H1 (cell line): ENCODE measurements around the gene ZNF524. TPM values are rescaled to one million over a fixed set of nuclear protein-coding genes. Genes with fewer than 3 reads are reported as not detected.

ENCODE experiments used
- CTCF ChIA-PET: fragments of 300-600 bp; sonication (Branson Sonifier 250); formaldehyde crosslinking; loops from one replicate; lab custom pipeline; 2021; ENCODE audit not compliant: partially characterized antibody; lab: Charles Lee
- POLR2A ChIA-PET: fragments of 300-600 bp; sonication (Branson Sonifier 250); formaldehyde crosslinking; loops from one replicate; lab custom pipeline; 2021; ENCODE audit warnings: inconsistent platforms; ENCODE audit not compliant: partially characterized antibody; lab: Charles Lee
- DNase-seq, 2 experiments: peaks; one replicate each; pipeline versions ENCODE4 v3.0.0 to v3.0.0-alpha.2; 2010 to 2022; ENCODE audit warnings: low spot score in 2 of 2, low read depth in 1 of 2, mixed read lengths in 1 of 2
- FAIRE-seq: peaks from 2 replicates; lab custom pipeline; 2011; peaks lifted over from hg19 to GRCh38; lab: Jason Lieb, UNC
- H2AFZ ChIP-seq: 2 replicates; pipeline ENCODE4 v1.8.1; 2012; ENCODE audit warnings: low read length, inconsistent platforms
- H2AK5ac ChIP-seq: 2 replicates; pipeline ENCODE4 v1.6.1; 2013; ENCODE audit warnings: low read depth, low read length
- H2BK120ac ChIP-seq: replicated peaks from 2 replicates; pipeline ENCODE3; 2013; ENCODE audit warnings: low read depth, low read length, inconsistent platforms
- H2BK12ac ChIP-seq: 2 replicates; pipeline ENCODE4 v1.6.1; 2013; ENCODE audit warnings: low read depth, low read length
- H2BK15ac ChIP-seq: 2 replicates; pipeline ENCODE4 v1.6.1; 2013; ENCODE audit warnings: low read length
- H2BK20ac ChIP-seq: 2 replicates; pipeline ENCODE4 v1.6.1; 2013; ENCODE audit warnings: low read length
- H2BK5ac ChIP-seq: 2 replicates; pipeline ENCODE4 v1.6.1; 2013; ENCODE audit warnings: low read depth, low read length
- H3K14ac ChIP-seq: 2 replicates; pipeline ENCODE4 v1.6.1; 2013; ENCODE audit warnings: inconsistent platforms; ENCODE audit not compliant: insufficient read length
- H3K18ac ChIP-seq: 2 replicates; pipeline ENCODE4 v1.6.1; 2013; ENCODE audit warnings: low read length; ENCODE audit errors: extremely low read depth
- H3K23ac ChIP-seq: 2 replicates; pipeline ENCODE4 v1.6.1; 2013; ENCODE audit warnings: inconsistent platforms; ENCODE audit not compliant: insufficient read length
- H3K23me2 ChIP-seq: 2 replicates; pipeline ENCODE4 v1.6.1; 2013; ENCODE audit warnings: low read depth, low read length
- H3K27ac ChIP-seq: 2 replicates; pipeline ENCODE4 v1.6.1; 2011; ENCODE audit warnings: low read depth, low read length, inconsistent platforms
- H3K27me3 ChIP-seq, 4 experiments: replicated peaks in 1 of 4; 1 replicate in 1 of 4; 2 replicates in 3 of 4; pipeline versions ENCODE4 v1.6.1 to v1.8.1; 2011 to 2013; ENCODE audit warnings: low read length in 3 of 4, mild to moderate bottlenecking in 3 of 4, inconsistent platforms in 2 of 4, mixed read lengths in 2 of 4, moderate library complexity in 1 of 4; ENCODE audit not compliant: control insufficient read depth in 3 of 4, insufficient read depth in 3 of 4; ENCODE audit errors: extremely low read depth in 1 of 4
- H3K36me3 ChIP-seq, 4 experiments: 2 replicates each; pipeline versions ENCODE4 v1.6.1 to v1.8.1; 2011 to 2013; ENCODE audit warnings: mild to moderate bottlenecking in 4 of 4, low read length in 3 of 4, moderate library complexity in 2 of 4, control low read depth in 1 of 4, inconsistent platforms in 1 of 4; ENCODE audit not compliant: insufficient read depth in 4 of 4, control insufficient read depth in 2 of 4
- H3K4ac ChIP-seq: replicated peaks from 2 replicates; pipeline ENCODE3; 2013; ENCODE audit warnings: low read length, low read depth, mixed read lengths, inconsistent platforms; ENCODE audit not compliant: insufficient read length
- H3K4me1 ChIP-seq, 4 experiments: replicated peaks in 1 of 4; 1 replicate in 1 of 4; 2 replicates in 3 of 4; pipeline versions ENCODE4 v1.6.1 to v1.8.1; 2011 to 2013; ENCODE audit warnings: low read length in 3 of 4, inconsistent platforms in 2 of 4, mixed read lengths in 1 of 4; ENCODE audit not compliant: insufficient read depth in 4 of 4, control insufficient read depth in 3 of 4
- H3K4me2 ChIP-seq, 2 experiments: 2 replicates each; pipeline versions ENCODE4 v1.6.1 to v1.8.1; 2011 to 2013; ENCODE audit warnings: low read depth in 2 of 2, low read length in 2 of 2, control low read depth in 1 of 2, inconsistent platforms in 1 of 2, mild to moderate bottlenecking in 1 of 2; ENCODE audit not compliant: insufficient read depth in 1 of 2
- H3K4me3 ChIP-seq, 4 experiments: fragments of 200-600, 300-600 bp in 1 of 4; sonication (generic), shearing (Covaris generic), sonication (Bioruptor Twin) in 1 of 4; 2 replicates each; pipeline versions ENCODE4 v1.5.1 to v1.8.1; 2011 to 2016; ENCODE audit warnings: low read length in 4 of 4, low read depth in 3 of 4, control low read depth in 2 of 4, inconsistent platforms in 2 of 4, mild to moderate bottlenecking in 2 of 4, mixed read lengths in 1 of 4, moderate library complexity in 1 of 4; ENCODE audit not compliant: insufficient read depth in 2 of 4; ENCODE audit errors: extremely low read depth in 1 of 4
- H3K56ac ChIP-seq: replicated peaks from 2 replicates; pipeline ENCODE3; 2013; ENCODE audit warnings: low read depth, mild to moderate bottlenecking, mixed read lengths, low read length, inconsistent platforms; ENCODE audit not compliant: insufficient read length
- H3K79me1 ChIP-seq: 2 replicates; pipeline ENCODE4 v1.6.1; 2013; ENCODE audit warnings: low read depth, low read length, control low read depth
- H3K79me2 ChIP-seq, 2 experiments: 2 replicates each; pipeline versions ENCODE4 v1.6.1 to v1.8.1; 2012 to 2013; ENCODE audit warnings: low read length in 2 of 2, mild to moderate bottlenecking in 2 of 2, inconsistent platforms in 1 of 2; ENCODE audit not compliant: insufficient read depth in 2 of 2, control insufficient read depth in 1 of 2
- H3K9ac ChIP-seq, 4 experiments: replicated peaks in 1 of 4; 1 replicate in 1 of 4; 2 replicates in 3 of 4; pipeline versions ENCODE4 v1.6.1 to v1.8.1; 2011 to 2013; ENCODE audit warnings: low read depth in 3 of 4, low read length in 3 of 4, control low read depth in 2 of 4, mild to moderate bottlenecking in 2 of 4, moderate library complexity in 2 of 4, inconsistent platforms in 1 of 4; ENCODE audit errors: extremely low read depth in 1 of 4
- H3K9me3 ChIP-seq, 2 experiments: 2 replicates each; pipeline versions ENCODE4 v1.6.1 to v1.8.1; 2012 to 2013; ENCODE audit warnings: mild to moderate bottlenecking in 2 of 2, moderate library complexity in 2 of 2, control low read depth in 1 of 2, inconsistent platforms in 1 of 2, low read depth in 1 of 2, low read length in 1 of 2, mixed read lengths in 1 of 2; ENCODE audit not compliant: insufficient read depth in 2 of 2
- H4K20me1 ChIP-seq, 2 experiments: replicated peaks in 1 of 2; 2 replicates each; pipeline versions ENCODE3 to v1.8.1; 2011 to 2013; ENCODE audit warnings: inconsistent platforms in 2 of 2, low read length in 2 of 2, mild to moderate bottlenecking in 1 of 2; ENCODE audit not compliant: insufficient read depth in 2 of 2, control insufficient read depth in 1 of 2
- H4K5ac ChIP-seq: 2 replicates; pipeline ENCODE4 v1.6.1; 2013; ENCODE audit warnings: low read length, low read depth, mixed read lengths, inconsistent platforms; ENCODE audit not compliant: insufficient read length
- H4K8ac ChIP-seq: 2 replicates; pipeline ENCODE4 v1.8.0; 2013; ENCODE audit warnings: mild to moderate bottlenecking, moderate library complexity, low read length, inconsistent platforms; ENCODE audit not compliant: insufficient read depth; ENCODE audit errors: extremely low read depth
- H4K91ac ChIP-seq: replicated peaks from 2 replicates; pipeline ENCODE3; 2013; ENCODE audit warnings: low read length, mixed read lengths, inconsistent platforms; ENCODE audit not compliant: insufficient read length
- ASH2L ChIP-seq: fragments of 200-600, 300-600 bp; sonication (generic); IDR thresholded peaks from one replicate; pipeline ENCODE4 v1.7.1; 2017; ENCODE audit warnings: low read length
- SUZ12 ChIP-seq: fragments of 200-600 bp; sonication (generic); IDR thresholded peaks from 2 replicates; pipeline ENCODE4 v1.6.1; 2012; ENCODE audit warnings: mild to moderate bottlenecking, inconsistent platforms, low read length, moderate library complexity, mixed read lengths
- TAF7 ChIP-seq: optimal IDR thresholded peaks from 2 replicates; pipeline ENCODE3; 2011; ENCODE audit warnings: low read depth, mild to moderate bottlenecking, inconsistent platforms, low read length, moderate library complexity, borderline replicate concordance
- WGBS, 2 experiments: shearing (Covaris generic) in 1 of 2; methylation state at CpG; one replicate each; pipeline versions ENCODE4 v1.1.6 to v1.1.7; 2013 to 2015; ENCODE audit warnings: low lambda C conversion rate in 2 of 2, mixed read lengths in 2 of 2, inconsistent platforms in 1 of 2, low coverage in 1 of 2, missing lambda C conversion rate in 1 of 2; ENCODE audit not compliant: insufficient replicate concordance in 2 of 2, insufficient coverage in 1 of 2, insufficient read length in 1 of 2; ENCODE audit errors: extremely low coverage in 1 of 2, missing lambda C conversion rate in 1 of 2; 5-methylcytosine and 5-hydroxymethylcytosine counted together
- polyA plus RNA-seq, 7 experiments: library from polyadenylated mRNA; depleted of rRNA in 3 of 7; stranded (reverse) in 5 of 7; unstranded in 2 of 7; fragments of >200 nt in 5 of 7; fragments of 200-250 nt in 2 of 7; gene quantifications; 1 replicate in 5 of 7; 2 replicates in 1 of 7; 4 replicates in 1 of 7; pipeline versions ENCODE4 v1.2.1 to v1.2.3, GENCODE V29; 2011 to 2013; ENCODE audit warnings: missing spikeins in 2 of 7, mixed read lengths in 2 of 7
- total RNA-seq: library from RNA; stranded (reverse); fragmentation: NEBNext Ultra II Directional; extraction: Animal tissue kit (Norgen Biotek cat#: 25700); gene quantifications from 2 replicates; pipeline ENCODE4 v1.2.1, GENCODE V29; 2021
- TF ChIP-seq, protein P1 (sequence below): IDR thresholded peaks from 2 replicates; pipeline ENCODE4 v1.6.1; 2012; ENCODE audit warnings: low read length, inconsistent platforms

Gene ZNF524
- total and polyA plus RNA-seq, 2 of the 8 experiments (the other 6 are each of a cell fraction or from before 2014, with no cell fraction given), result 4.4 to 4.7 TPM

DNA sequence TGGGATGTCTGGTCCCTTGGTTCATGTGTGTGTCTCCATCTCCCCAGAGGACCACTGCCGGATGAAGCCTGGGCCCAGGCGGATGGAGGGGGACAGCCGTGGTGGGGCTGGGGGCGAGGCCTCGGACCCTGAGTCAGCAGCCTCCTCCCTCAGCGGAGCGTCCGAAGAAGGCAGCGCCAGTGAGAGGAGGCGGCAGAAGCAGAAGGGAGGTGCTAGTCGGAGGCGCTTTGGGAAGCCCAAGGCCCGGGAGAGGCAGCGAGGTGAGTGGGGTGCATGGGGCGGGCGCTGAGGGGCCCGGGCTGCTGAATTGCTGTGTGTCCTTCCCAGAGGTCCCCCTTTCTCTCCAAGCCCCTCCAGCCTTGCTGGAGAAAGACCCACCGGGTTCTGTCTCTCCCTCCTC is 51.1 kb downstream of the ZNF524 start:
- peaks cover 2% of the 10 kb centered on the region; the same call in 1 of the 2 replicates for H3K79me1 ChIP-seq
- FAIRE-seq (no peak), DNase-seq (no peak)
- no peak overlapping the region for H3K4me3 ChIP-seq
- no peak overlapping the region for H2BK120ac ChIP-seq
- H2BK15ac ChIP-seq, result no peak overlapping the region
- WGBS, 2 experiments, result 82% methylated on average over 9 of the region's 18 CpGs; no CpG with 5 or more reads in 1 of the 2 experiments
- no peak overlapping the region for H4K5ac ChIP-seq
- H2BK5ac ChIP-seq, result no peak overlapping the region
- 0 out of 8 replicates have a peak, but pooled peaks cover 0 to 3% (median 0%) of the 10 kb centered on the region in 4 experiments for H3K36me3 ChIP-seq
- no peak overlapping the region for H3K56ac ChIP-seq
- no peaks in the 10 kb centered on the region for H4K20me1 ChIP-seq
- no peak overlapping the region for H3K9ac ChIP-seq
- H3K4ac ChIP-seq, result no peak overlapping the region
- POLR2A ChIA-PET, result interaction anchor here (2.5 kb wide), 1 partner anchor 9 kb away, joined by 11 read pairs; no protein-coding TSS in a partner anchor
- no peak overlapping the region for H3K23ac ChIP-seq
- no peak overlapping the region for H2BK20ac ChIP-seq
- CTCF ChIA-PET, result no interaction called here
- peaks cover 7 to 9% of the 10 kb centered on the region in 2 experiments for H3K79me2 ChIP-seq
- H3K23me2 ChIP-seq, result peaks cover 15% of the 10 kb centered on the region
- no peak overlapping the region for H3K18ac ChIP-seq
- no peak overlapping the region for H4K91ac ChIP-seq
- no peak overlapping the region for H2AK5ac ChIP-seq
- no peak for TF ChIP-seq ASH2L
- no peak for TF ChIP-seq SUZ12
- TF ChIP-seq TAF7, result no peak
- TF ChIP-seq, protein P1, sequence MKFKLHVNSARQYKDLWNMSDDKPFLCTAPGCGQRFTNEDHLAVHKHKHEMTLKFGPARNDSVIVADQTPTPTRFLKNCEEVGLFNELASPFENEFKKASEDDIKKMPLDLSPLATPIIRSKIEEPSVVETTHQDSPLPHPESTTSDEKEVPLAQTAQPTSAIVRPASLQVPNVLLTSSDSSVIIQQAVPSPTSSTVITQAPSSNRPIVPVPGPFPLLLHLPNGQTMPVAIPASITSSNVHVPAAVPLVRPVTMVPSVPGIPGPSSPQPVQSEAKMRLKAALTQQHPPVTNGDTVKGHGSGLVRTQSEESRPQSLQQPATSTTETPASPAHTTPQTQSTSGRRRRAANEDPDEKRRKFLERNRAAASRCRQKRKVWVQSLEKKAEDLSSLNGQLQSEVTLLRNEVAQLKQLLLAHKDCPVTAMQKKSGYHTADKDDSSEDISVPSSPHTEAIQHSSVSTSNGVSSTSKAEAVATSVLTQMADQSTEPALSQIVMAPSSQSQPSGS, result no peak
- peaks cover 0 to 8% (median 3%) of the 10 kb centered on the region in 4 experiments; a peak in 5 of 7 replicates for H3K4me1 ChIP-seq
- no peak overlapping the region; a peak in 1 of 4 replicates for H3K4me2 ChIP-seq
- H3K27ac ChIP-seq, result no peak overlapping the region
- no peak overlapping the region for H3K14ac ChIP-seq
- peak overlapping the region; percentile 35; the same call in 1 of the 2 replicates for H4K8ac ChIP-seq
- H2BK12ac ChIP-seq, result no peak overlapping the region
- H3K27me3 ChIP-seq, result no peaks in the 10 kb centered on the region
- H3K9me3 ChIP-seq, result no peaks in the 10 kb centered on the region
- H2AFZ ChIP-seq, result no peak overlapping the region
